Measurements from ENCODE around the gene APH1A. TPM values are rescaled to one million over a fixed set of nuclear protein-coding genes. Genes with fewer than 3 reads are reported as not detected.
"Not testable (repeated sequence)": the region's sequence is repeated elsewhere in the genome, so short reads cannot be mapped to it uniquely, and the experiment has no call there.

APH1A gene
- total and polyA plus RNA-seq, 8 donors = 25.8 to 120 (median 85.6) TPM

DNA sequence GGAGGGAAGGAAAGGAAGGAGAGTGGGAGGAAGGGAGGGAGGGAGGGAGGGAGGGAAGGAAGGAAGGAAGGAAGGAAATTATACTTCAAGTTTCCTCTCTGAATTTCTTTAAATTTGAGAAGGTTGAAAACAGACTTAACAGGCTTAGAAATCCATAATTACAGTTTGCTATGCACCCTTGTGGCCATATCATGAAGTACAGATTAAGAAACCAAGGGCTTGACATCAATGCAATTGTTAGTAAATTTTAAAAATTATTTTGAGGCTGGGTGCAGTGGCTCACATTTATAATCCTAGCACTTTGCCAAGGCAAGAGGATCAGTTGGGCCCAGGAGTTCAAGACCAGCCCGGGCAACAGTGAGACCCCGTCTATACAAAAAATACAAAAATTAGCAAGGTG, 47.3 kb downstream of the APH1A start:
- peaks cover 20 to 66% (median 64%) of the 10 kb centered on the region in 4 donors for H3K36me3 ChIP-seq
- DNase-seq = peak in 1 of 2 donors; percentile 43
- no peaks in the 10 kb centered on the region for H3K9me3 ChIP-seq
- H3K4me1 ChIP-seq = no peaks in the 10 kb centered on the region
- TF ChIP-seq, protein P1, sequence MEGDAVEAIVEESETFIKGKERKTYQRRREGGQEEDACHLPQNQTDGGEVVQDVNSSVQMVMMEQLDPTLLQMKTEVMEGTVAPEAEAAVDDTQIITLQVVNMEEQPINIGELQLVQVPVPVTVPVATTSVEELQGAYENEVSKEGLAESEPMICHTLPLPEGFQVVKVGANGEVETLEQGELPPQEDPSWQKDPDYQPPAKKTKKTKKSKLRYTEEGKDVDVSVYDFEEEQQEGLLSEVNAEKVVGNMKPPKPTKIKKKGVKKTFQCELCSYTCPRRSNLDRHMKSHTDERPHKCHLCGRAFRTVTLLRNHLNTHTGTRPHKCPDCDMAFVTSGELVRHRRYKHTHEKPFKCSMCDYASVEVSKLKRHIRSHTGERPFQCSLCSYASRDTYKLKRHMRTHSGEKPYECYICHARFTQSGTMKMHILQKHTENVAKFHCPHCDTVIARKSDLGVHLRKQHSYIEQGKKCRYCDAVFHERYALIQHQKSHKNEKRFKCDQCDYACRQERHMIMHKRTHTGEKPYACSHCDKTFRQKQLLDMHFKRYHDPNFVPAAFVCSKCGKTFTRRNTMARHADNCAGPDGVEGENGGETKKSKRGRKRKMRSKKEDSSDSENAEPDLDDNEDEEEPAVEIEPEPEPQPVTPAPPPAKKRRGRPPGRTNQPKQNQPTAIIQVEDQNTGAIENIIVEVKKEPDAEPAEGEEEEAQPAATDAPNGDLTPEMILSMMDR (IDR thresholded peaks at IDR 0.05) = peak in 2 of 7 experiments; percentile 22 to 44
- TF ChIP-seq POLR2AphosphoS5 (IDR thresholded peaks at IDR 0.05) = no peak
- TF ChIP-seq POLR2A (IDR thresholded peaks at IDR 0.05) = no peak
- no peak for TF ChIP-seq EP300 (IDR thresholded peaks at IDR 0.05)
- no peaks in the 10 kb centered on the region for H3K27me3 ChIP-seq
- intact Hi-C loops (cut with DNase I; ENCODE audit: low total_unique reads) = no loop called here
- no peak overlapping the region for H3K27ac ChIP-seq
- WGBS, 5 donors = 84 to 95% (median 94%) methylated on average over 2 of the region's 2 CpGs
- H3K4me3 ChIP-seq = no peak overlapping the region

- H3K9me3 ChIP-seq; H3K27me3 ChIP-seq; intact Hi-C loops (cut with DNase I; ENCODE audit: low total_unique reads); DNase-seq; H3K4me3 ChIP-seq; H3K27ac ChIP-seq: not testable (repeated sequence)
- WGBS, 5 donors = 88 to 99% (median 95%) methylated on average over 6 of the region's 6 CpGs
- H3K36me3 ChIP-seq = peaks cover 0 to 18% (median 14%) of the 10 kb centered on the region in 4 donors
- H3K4me1 ChIP-seq = peaks cover 0 to 11% (median 6%) of the 10 kb centered on the region in 4 donors
Observed at GRCh38 chr1:150215855-150216254, 53.0 kb downstream of the APH1A start.

Small RNA genes within 50 kb of the gene (small RNA-seq; reads per million reads assigned to genes)
- 0 to 0.34 (median 0.04) reads per million in 4 donors for gene RNU2-17P

Other genes starting within 250 kb of the APH1A start
- gene VPS45, start 201.2 kb downstream of the APH1A start, total RNA-seq = 10 to 100 TPM; 13.3 to 69.9 (median 41.9) TPM
- 10 to 100 TPM; 15.3 to 21.7 (median 15.9) TPM for gene VPS45, start 201.2 kb downstream of the APH1A start, polyA plus RNA-seq
- 100 to 1,000 TPM in 3 of 5 donors, 10 to 100 TPM in 2; 34.6 to 254 (median 100) TPM for gene PLEKHO1, start 119.1 kb downstream of the APH1A start, total RNA-seq
- gene PLEKHO1, start 119.1 kb downstream of the APH1A start, polyA plus RNA-seq = 10 to 100 TPM; 38.6 to 79.3 (median 40.9) TPM
- gene ANP32E, start 32.9 kb downstream of the APH1A start, total RNA-seq = 10 to 100 TPM in 4 of 5 donors, 1 to 10 TPM in 1; 7.0 to 33.2 (median 15.2) TPM
- 10 to 100 TPM; 15.4 to 19.9 (median 19.5) TPM for gene ANP32E, start 32.9 kb downstream of the APH1A start, polyA plus RNA-seq
- gene CA14, start 11.2 kb downstream of the APH1A start, total RNA-seq = 1 to 10 TPM in 2 of 5 donors, not detected in 3; 1.0 to 1.1 TPM
- 1 to 10 TPM in 1 of 3 donors, under 1 TPM in 1, not detected in 1; 0.68 to 1.4 TPM for gene CA14, start 11.2 kb downstream of the APH1A start, polyA plus RNA-seq
- 10 to 100 TPM in 1 of 5 donors, under 1 TPM in 1, not detected in 3; 0.43 to 40.8 TPM for gene C1orf54, start 3.8 kb upstream of the APH1A start, total RNA-seq
- gene C1orf54, start 3.8 kb upstream of the APH1A start, polyA plus RNA-seq = 10 to 100 TPM in 1 of 3 donors, 1 to 10 TPM in 2; 7.5 to 17.7 (median 8.7) TPM
- 10 to 100 TPM in 1 of 5 donors, 1 to 10 TPM in 3, not detected in 1; 2.7 to 31.5 (median 2.9) TPM for gene CIART, start 13.5 kb upstream of the APH1A start, total RNA-seq
- gene CIART, start 13.5 kb upstream of the APH1A start, polyA plus RNA-seq = 10 to 100 TPM in 1 of 3 donors, 1 to 10 TPM in 2; 4.0 to 12.8 (median 6.3) TPM
- gene MRPS21, start 24.8 kb upstream of the APH1A start, total RNA-seq = 10 to 100 TPM in 4 of 5 donors, 1 to 10 TPM in 1; 2.0 to 95.1 (median 48.3) TPM
- 100 to 1,000 TPM; 105 to 130 (median 115) TPM for gene MRPS21, start 24.8 kb upstream of the APH1A start, polyA plus RNA-seq
- 10 to 100 TPM; 40.3 to 99.1 (median 75.3) TPM for gene PRPF3, start 52.5 kb upstream of the APH1A start, total RNA-seq
- 10 to 100 TPM; 14.5 to 35.3 (median 25.7) TPM for gene PRPF3, start 52.5 kb upstream of the APH1A start, polyA plus RNA-seq
- 10 to 100 TPM in 4 of 5 donors, 1 to 10 TPM in 1; 8.1 to 41.4 (median 20.9) TPM for gene RPRD2, start 95.1 kb upstream of the APH1A start, total RNA-seq
- 1 to 10 TPM; 4.5 to 5.2 (median 4.6) TPM for gene RPRD2, start 95.1 kb upstream of the APH1A start, polyA plus RNA-seq
- 10 to 100 TPM in 2 of 5 donors, 1 to 10 TPM in 3; 3.5 to 46.2 (median 5.8) TPM for gene TARS2, start 218.4 kb upstream of the APH1A start, total RNA-seq
- gene TARS2, start 218.4 kb upstream of the APH1A start, polyA plus RNA-seq = 10 to 100 TPM in 2 of 3 donors, 1 to 10 TPM in 1; 9.6 to 14.8 (median 12.4) TPM
- gene ECM1, start 239.1 kb upstream of the APH1A start, total RNA-seq = 10 to 100 TPM in 2 of 5 donors, 1 to 10 TPM in 3; 1.7 to 29.3 (median 6.5) TPM
- 100 to 1,000 TPM in 1 of 3 donors, 1 to 10 TPM in 2; 3.1 to 345 (median 6.8) TPM for gene ECM1, start 239.1 kb upstream of the APH1A start, polyA plus RNA-seq
- not detected for gene FALEC, start 246.7 kb upstream of the APH1A start, total RNA-seq
- gene FALEC, start 246.7 kb upstream of the APH1A start, polyA plus RNA-seq = under 1 TPM in 1 of 3 donors, not detected in 2; 0.93 TPM